ENCODE measurements around the gene SYCE3. TPM values are rescaled to one million over a fixed set of nuclear protein-coding genes. Genes with fewer than 3 reads are reported as not detected.
A peak's percentile ranks its signal among the peaks of the same experiment; 100 is the strongest.
"Not testable (repeated sequence)": the region's sequence is repeated elsewhere in the genome, so short reads cannot be mapped to it uniquely, and the experiment has no call there.

SYCE3 gene
- total RNA-seq, 1 experiment from 2014 or later = not detected

GRCh38 chr22:50544746-50545253, 17.9 kb downstream of the SYCE3 start:
- Histone ChIP-seq H3K4me3 (no peak overlapping the region), H3K27me3 (replicated peaks) (no peaks in the 10 kb centered on the region), H3K9me3 (replicated peaks) (no peaks in the 10 kb centered on the region), H3K36me3 (no peaks in the 10 kb centered on the region), H3K4me1 (replicated peaks) (peaks cover 12% of the 10 kb centered on the region), H3K27ac (no peak overlapping the region)
- DNase-seq (ENCODE audit: low read depth in 1 of 2, low spot score in 2 of 2) = no peak

GRCh38 chr22:50544078-50544745, 18.5 kb downstream of the SYCE3 start:
- Histone ChIP-seq H3K27ac (no peak overlapping the region), H3K27me3 (replicated peaks) (no peaks in the 10 kb centered on the region), H3K4me3 (no peak overlapping the region), H3K4me1 (replicated peaks) (peaks cover 18% of the 10 kb centered on the region), H3K9me3 (replicated peaks) (no peaks in the 10 kb centered on the region), H3K36me3 (no peaks in the 10 kb centered on the region)
- no peak for DNase-seq (ENCODE audit: low read depth in 1 of 2, low spot score in 2 of 2)

GRCh38 chr22:50542416-50542927, 20.2 kb downstream of the SYCE3 start:
- Histone ChIP-seq H3K9me3 (replicated peaks) (no peaks in the 10 kb centered on the region), H3K36me3 (no peaks in the 10 kb centered on the region), H3K27me3 (replicated peaks) (no peaks in the 10 kb centered on the region), H3K4me3 (no peak overlapping the region), H3K27ac (no peak overlapping the region), H3K4me1 (replicated peaks) (peaks cover 21% of the 10 kb centered on the region)
- no peak for DNase-seq (ENCODE audit: low read depth in 1 of 2, low spot score in 2 of 2)

GRCh38 chr22:50541667-50542026, 21.1 kb downstream of the SYCE3 start:
- not testable (repeated sequence) for H3K4me3 ChIP-seq; H3K9me3 ChIP-seq (replicated peaks); H3K36me3 ChIP-seq; H3K27me3 ChIP-seq (replicated peaks)
- H3K27ac ChIP-seq = peak overlapping the region; percentile 45
- peak; percentile 69 to 76 for DNase-seq (ENCODE audit: low read depth in 1 of 2, low spot score in 2 of 2)
- peaks cover 21% of the 10 kb centered on the region for H3K4me1 ChIP-seq (replicated peaks)

GRCh38 chr22:50540381-50540780, 22.3 kb downstream of the SYCE3 start:
- no peaks in the 10 kb centered on the region for H3K27me3 ChIP-seq (replicated peaks)
- no peaks in the 10 kb centered on the region for H3K36me3 ChIP-seq
- H3K4me3 ChIP-seq = no peak overlapping the region
- H3K4me1 ChIP-seq (replicated peaks) = peaks cover 21% of the 10 kb centered on the region
- DNase-seq (ENCODE audit: low read depth in 1 of 2, low spot score in 2 of 2) = no peak
- H3K9me3 ChIP-seq (replicated peaks) = no peaks in the 10 kb centered on the region
- H3K27ac ChIP-seq = peak overlapping the region; percentile 89; the same call in 1 of the 2 replicates

- Histone ChIP-seq H3K36me3 (no peaks in the 10 kb centered on the region), H3K27ac (no peak overlapping the region)
Measured at GRCh38 chr22:50537765-50538164, 25.0 kb downstream of the SYCE3 start.

GRCh38 chr22:50536226-50536625, 26.5 kb downstream of the SYCE3 start:
- no peak for DNase-seq (ENCODE audit: low read depth in 1 of 2, low spot score in 2 of 2)
- H3K36me3 ChIP-seq = no peaks in the 10 kb centered on the region
- H3K27me3 ChIP-seq (replicated peaks) = peaks cover 13% of the 10 kb centered on the region
- H3K9me3 ChIP-seq (replicated peaks) = peaks cover under 1% of the 10 kb centered on the region; the same call in 1 of the 2 replicates
- peaks cover 24% of the 10 kb centered on the region for H3K4me1 ChIP-seq (replicated peaks)
- H3K4me3 ChIP-seq = no peak overlapping the region
- H3K27ac ChIP-seq = no peak overlapping the region

More at GRCh38 chr22:50537765-50538164, 25.0 kb downstream of the SYCE3 start:
- no peaks in the 10 kb centered on the region for H3K9me3 ChIP-seq (replicated peaks)
- H3K27me3 ChIP-seq (replicated peaks) = no peaks in the 10 kb centered on the region
- no peak for DNase-seq (ENCODE audit: low read depth in 1 of 2, low spot score in 2 of 2)
- H3K4me3 ChIP-seq = no peak overlapping the region
- peaks cover 21% of the 10 kb centered on the region for H3K4me1 ChIP-seq (replicated peaks)

GRCh38 chr22:50535113-50535512, 27.6 kb downstream of the SYCE3 start:
- peaks cover 34% of the 10 kb centered on the region for H3K4me1 ChIP-seq (replicated peaks)
- no peak overlapping the region for H3K27ac ChIP-seq
- peaks cover 24% of the 10 kb centered on the region for H3K27me3 ChIP-seq (replicated peaks)
- H3K36me3 ChIP-seq = no peaks in the 10 kb centered on the region
- H3K4me3 ChIP-seq = no peak overlapping the region
- H3K9me3 ChIP-seq (replicated peaks) = peaks cover 9% of the 10 kb centered on the region
- DNase-seq (ENCODE audit: low read depth in 1 of 2, low spot score in 2 of 2) = no peak

- not testable (repeated sequence) for H3K36me3 ChIP-seq; H3K4me3 ChIP-seq; DNase-seq (ENCODE audit: low read depth in 1 of 2, low spot score in 2 of 2); H3K27ac ChIP-seq
- H3K9me3 ChIP-seq (replicated peaks) = peaks cover 18% of the 10 kb centered on the region
- H3K4me1 ChIP-seq (replicated peaks) = peaks cover 34% of the 10 kb centered on the region
- H3K27me3 ChIP-seq (replicated peaks) = peaks cover 30% of the 10 kb centered on the region
Measured at GRCh38 chr22:50533856-50534711, 28.6 kb downstream of the SYCE3 start.

GRCh38 chr22:50532824-50533796, 29.6 kb downstream of the SYCE3 start:
- no peak for DNase-seq (ENCODE audit: low read depth in 1 of 2, low spot score in 2 of 2)
- peaks cover 30% of the 10 kb centered on the region for H3K27me3 ChIP-seq (replicated peaks)
- no peak overlapping the region for H3K4me3 ChIP-seq
- peaks cover 32% of the 10 kb centered on the region for H3K4me1 ChIP-seq (replicated peaks)
- H3K9me3 ChIP-seq (replicated peaks) = peaks cover 18% of the 10 kb centered on the region
- no peaks in the 10 kb centered on the region for H3K36me3 ChIP-seq
- no peak overlapping the region for H3K27ac ChIP-seq

GRCh38 chr22:50531962-50532674, 30.6 kb downstream of the SYCE3 start:
- Histone ChIP-seq H3K27ac (no peak overlapping the region), H3K4me3 (peak overlapping the region; percentile 41), H3K9me3 (replicated peaks) (peaks cover 18% of the 10 kb centered on the region), H3K36me3 (no peaks in the 10 kb centered on the region), H3K27me3 (replicated peaks) (peaks cover 30% of the 10 kb centered on the region), H3K4me1 (replicated peaks) (peaks cover 32% of the 10 kb centered on the region)
- peak; percentile 37 to 69 for DNase-seq (ENCODE audit: low read depth in 1 of 2, low spot score in 2 of 2)

- Histone ChIP-seq H3K4me1 (replicated peaks) (peaks cover 36% of the 10 kb centered on the region), H3K27ac (no peak overlapping the region), H3K9me3 (replicated peaks) (peaks cover 18% of the 10 kb centered on the region), H3K4me3 (peak overlapping the region; percentile 41), H3K27me3 (replicated peaks) (peaks cover 30% of the 10 kb centered on the region), H3K36me3 (no peaks in the 10 kb centered on the region)
- no peak for DNase-seq (ENCODE audit: low read depth in 1 of 2, low spot score in 2 of 2)
Measured at GRCh38 chr22:50531546-50531961, 31.2 kb downstream of the SYCE3 start.

Data from SJSA1 (cell line).